H1 (cell line): ENCODE measurements around the gene SLC38A10. TPM values are rescaled to one million over a fixed set of nuclear protein-coding genes. Genes with fewer than 3 reads are reported as not detected.

Experiments used
- CREB1 ChIP-seq: IDR thresholded peaks from 2 replicates; pipeline ENCODE4 v1.6.1; 2012; ENCODE audit warnings: inconsistent platforms
- JUND ChIP-seq: IDR thresholded peaks from 2 replicates; pipeline ENCODE4 v1.6.1; 2011; ENCODE audit warnings: mild to moderate bottlenecking, improper control_type of control experiment, low read length
- SIN3A ChIP-seq, 2 experiments: IDR thresholded peaks in 1 of 2; conservative IDR thresholded peaks in 1 of 2; 2 replicates each; pipeline ENCODE4 v1.6.1; 2011 to 2012; ENCODE audit warnings: low read length in 2 of 2, improper control_type of control experiment in 1 of 2, low read depth in 1 of 2, mild to moderate bottlenecking in 1 of 2
- SP2 ChIP-seq: IDR thresholded peaks from 2 replicates; pipeline ENCODE4 v1.6.1; 2012; ENCODE audit warnings: mild to moderate bottlenecking, low read length, inconsistent platforms
- SRF ChIP-seq: IDR thresholded peaks from 2 replicates; pipeline ENCODE4 v1.6.1; 2011; ENCODE audit warnings: mild to moderate bottlenecking, low read depth, low read length, moderate library complexity
- TBP ChIP-seq: IDR thresholded peaks from 2 replicates; pipeline ENCODE4 v1.6.1; 2011; ENCODE audit warnings: low read depth, low read length, improper control_type of control experiment
- polyA plus RNA-seq, 7 experiments: library from polyadenylated mRNA; depleted of rRNA in 3 of 7; stranded (reverse) in 5 of 7; unstranded in 2 of 7; fragments of >200 nt in 5 of 7; fragments of 200-250 nt in 2 of 7; gene quantifications; 1 replicate in 5 of 7; 2 replicates in 1 of 7; 4 replicates in 1 of 7; pipeline versions ENCODE4 v1.2.1 to v1.2.3, GENCODE V29; 2011 to 2013; ENCODE audit warnings: missing spikeins in 2 of 7, mixed read lengths in 2 of 7
- total RNA-seq: library from RNA; stranded (reverse); fragmentation: NEBNext Ultra II Directional; extraction: Animal tissue kit (Norgen Biotek cat#: 25700); gene quantifications from 2 replicates; pipeline ENCODE4 v1.2.1, GENCODE V29; 2021
- TF ChIP-seq, protein P1 (sequence below), 3 experiments: IDR thresholded peaks; 1 replicate in 2 of 3; 2 replicates in 1 of 3; pipeline versions ENCODE4 v1.5.1 to v1.6.1; 2011; ENCODE audit warnings: low read length in 3 of 3, mild to moderate bottlenecking in 3 of 3, inconsistent platforms in 2 of 3, low read depth in 1 of 3, moderate library complexity in 1 of 3; ENCODE audit not compliant: insufficient read depth in 1 of 3; ENCODE audit errors: control extremely low read depth in 1 of 3
- TF ChIP-seq, protein P2 (sequence below): IDR thresholded peaks from 2 replicates; pipeline ENCODE4 v1.6.1; 2011; ENCODE audit warnings: low read depth, mild to moderate bottlenecking, low read length; ENCODE audit not compliant: insufficient read depth

Gene SLC38A10
- total and polyA plus RNA-seq, 2 of the 8 experiments (the other 6 are each of a cell fraction or from before 2014, with no cell fraction given), result 26.4 to 41.0 TPM

DNA sequence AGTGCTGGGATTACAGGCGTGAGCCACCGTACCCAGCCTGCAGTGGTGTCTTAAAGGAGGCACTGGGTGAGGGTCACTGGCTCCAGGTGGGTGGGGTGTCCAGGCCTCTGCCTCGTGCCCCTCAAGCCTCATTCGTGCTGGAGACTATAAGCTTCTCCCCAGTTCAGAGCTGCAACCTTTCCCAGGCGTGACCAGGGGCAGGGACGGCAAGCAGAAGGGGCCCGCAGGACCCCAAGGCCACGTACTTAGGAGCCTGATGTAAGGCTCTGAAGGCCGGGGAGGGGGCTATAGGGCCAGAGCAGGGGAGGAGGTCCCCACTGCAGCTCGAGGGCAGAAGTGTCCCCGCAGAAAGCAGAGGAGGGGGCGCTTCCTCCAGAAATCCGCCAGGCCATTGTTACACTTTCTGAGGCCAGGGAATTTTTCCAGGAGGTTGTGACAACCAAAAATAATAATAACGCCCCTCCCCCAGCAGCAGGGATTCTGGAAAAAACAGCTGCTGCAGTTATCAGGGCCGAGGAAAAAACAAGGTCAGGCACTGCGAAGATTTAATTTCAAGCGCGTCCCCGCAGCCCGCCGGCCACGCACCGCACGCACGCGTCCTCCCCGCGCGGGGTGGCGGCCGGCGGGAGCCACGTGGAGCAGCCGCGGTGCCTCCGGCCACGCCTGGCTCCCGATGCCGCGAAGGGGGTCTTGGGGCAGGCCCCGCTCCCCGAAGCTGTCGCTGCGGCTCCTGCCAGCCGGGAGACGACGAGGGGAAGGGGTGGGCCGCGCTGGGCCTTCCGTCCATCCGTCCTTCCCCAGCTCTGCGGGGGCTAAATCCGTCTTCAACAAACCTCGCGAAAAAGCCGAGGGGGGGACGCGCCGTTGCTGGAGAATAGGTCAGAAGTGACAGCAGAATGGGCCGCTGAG lies 45.8 kb upstream of the SLC38A10 start (continued):
- TF ChIP-seq, protein P1, sequence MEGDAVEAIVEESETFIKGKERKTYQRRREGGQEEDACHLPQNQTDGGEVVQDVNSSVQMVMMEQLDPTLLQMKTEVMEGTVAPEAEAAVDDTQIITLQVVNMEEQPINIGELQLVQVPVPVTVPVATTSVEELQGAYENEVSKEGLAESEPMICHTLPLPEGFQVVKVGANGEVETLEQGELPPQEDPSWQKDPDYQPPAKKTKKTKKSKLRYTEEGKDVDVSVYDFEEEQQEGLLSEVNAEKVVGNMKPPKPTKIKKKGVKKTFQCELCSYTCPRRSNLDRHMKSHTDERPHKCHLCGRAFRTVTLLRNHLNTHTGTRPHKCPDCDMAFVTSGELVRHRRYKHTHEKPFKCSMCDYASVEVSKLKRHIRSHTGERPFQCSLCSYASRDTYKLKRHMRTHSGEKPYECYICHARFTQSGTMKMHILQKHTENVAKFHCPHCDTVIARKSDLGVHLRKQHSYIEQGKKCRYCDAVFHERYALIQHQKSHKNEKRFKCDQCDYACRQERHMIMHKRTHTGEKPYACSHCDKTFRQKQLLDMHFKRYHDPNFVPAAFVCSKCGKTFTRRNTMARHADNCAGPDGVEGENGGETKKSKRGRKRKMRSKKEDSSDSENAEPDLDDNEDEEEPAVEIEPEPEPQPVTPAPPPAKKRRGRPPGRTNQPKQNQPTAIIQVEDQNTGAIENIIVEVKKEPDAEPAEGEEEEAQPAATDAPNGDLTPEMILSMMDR (IDR thresholded peaks at IDR 0.05; ENCODE audit: control extremely low read depth in 1 of 3, insufficient read depth in 1 of 3, low read depth in 1 of 3, low read length in 3 of 3), result no peak
- no peak for TF ChIP-seq JUND
- no peak for TF ChIP-seq SRF
- no peak for TF ChIP-seq TBP
- TF ChIP-seq CREB1, result no peak
- TF ChIP-seq, protein P2, sequence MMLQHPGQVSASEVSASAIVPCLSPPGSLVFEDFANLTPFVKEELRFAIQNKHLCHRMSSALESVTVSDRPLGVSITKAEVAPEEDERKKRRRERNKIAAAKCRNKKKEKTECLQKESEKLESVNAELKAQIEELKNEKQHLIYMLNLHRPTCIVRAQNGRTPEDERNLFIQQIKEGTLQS, result no peak
- TF ChIP-seq SP2, result no peak
- TF ChIP-seq SIN3A (conservative IDR thresholded peaks at IDR 0.05 in 1 of 2, IDR thresholded peaks at IDR 0.05 in 1 of 2; ENCODE audit: low read depth in 1 of 2, low read length in 2 of 2), result no peak
- TF ChIP-seq, all 59 proteins: peak for 3
